ENCODE data around the gene CEACAM8. TPM values are rescaled to one million over a fixed set of nuclear protein-coding genes. Genes with fewer than 3 reads are reported as not detected.

Gene CEACAM8
- total and polyA plus RNA-seq, 7 experiments from 2014 or later: 0.59 TPM; not detected in 6

GRCh38 chr19:42576241-42576640, 18.5 kb downstream of the CEACAM8 start:
- ChIA-PET CTCF (interaction anchor here (0.8 to 1.0 kb wide), 2 partner anchors 10 to 18 kb away, joined by 3 to 4 read pairs; no protein-coding TSS in a partner anchor), POLR2A (no interaction called here)
- no peaks in the 10 kb centered on the region for H3K9me3 ChIP-seq (ENCODE audit: control insufficient read depth in 2 of 3, low read length in 3 of 3)
- no peaks in the 10 kb centered on the region for H3K4me1 Mint-ChIP-seq
- no peaks in the 10 kb centered on the region for H3K36me3 Mint-ChIP-seq
- H3K27ac ChIP-seq (ENCODE audit: low read depth, low read length): no peak overlapping the region
- H3K4me3 Mint-ChIP-seq: no peak overlapping the region
- ATAC-seq (no peak), DNase-seq (no peak)
- no peaks in the 10 kb centered on the region for H3K27me3 ChIP-seq (ENCODE audit: control insufficient read depth in 2 of 2, insufficient read depth in 2 of 2, low read length in 2 of 2)
- intact Hi-C loops (cut with micrococcal nuclease): no loop called here
- H3K4me3 ChIP-seq (ENCODE audit: low read length): no peak overlapping the region
- H3K27ac Mint-ChIP-seq: no peak overlapping the region
- no peaks in the 10 kb centered on the region for H3K4me1 ChIP-seq (ENCODE audit: control insufficient read depth in 2 of 2, insufficient read depth in 2 of 2, low read length in 2 of 2)
- no peaks in the 10 kb centered on the region for H3K36me3 ChIP-seq (ENCODE audit: control insufficient read depth in 2 of 3, insufficient read depth in 3 of 3, low read length in 3 of 3)
- H3K9me3 Mint-ChIP-seq: no peaks in the 10 kb centered on the region
- H3K27me3 Mint-ChIP-seq: peaks cover 24 to 36% (median 27%) of the 10 kb centered on the region in 5 donors

- ATAC-seq (no peak), DNase-seq (no peak)
- CTCF ChIA-PET: no interaction called here
- Mint-ChIP-seq H3K27me3 (peaks cover 19 to 38% (median 24%) of the 10 kb centered on the region in 5 donors), H3K9me3 (no peaks in the 10 kb centered on the region), H3K4me1 (no peaks in the 10 kb centered on the region), H3K4me3 (no peak overlapping the region), H3K36me3 (no peaks in the 10 kb centered on the region), H3K27ac (no peak overlapping the region)
- no peak overlapping the region for H3K4me3 ChIP-seq (ENCODE audit: low read length)
- H3K27me3 ChIP-seq (ENCODE audit: control insufficient read depth in 2 of 2, insufficient read depth in 2 of 2, low read length in 2 of 2): no peaks in the 10 kb centered on the region
- no peaks in the 10 kb centered on the region for H3K9me3 ChIP-seq (ENCODE audit: control insufficient read depth in 2 of 3, low read length in 3 of 3)
- H3K27ac ChIP-seq (ENCODE audit: low read depth, low read length): no peak overlapping the region
- H3K36me3 ChIP-seq (ENCODE audit: control insufficient read depth in 2 of 3, insufficient read depth in 3 of 3, low read length in 3 of 3): no peaks in the 10 kb centered on the region
- no peaks in the 10 kb centered on the region for H3K4me1 ChIP-seq (ENCODE audit: control insufficient read depth in 2 of 2, insufficient read depth in 2 of 2, low read length in 2 of 2)
- intact Hi-C loops (cut with micrococcal nuclease): no loop called here
- POLR2A ChIA-PET: no interaction called here
These were observed 21.1 kb downstream of the CEACAM8 start for GRCh38 chr19:42573642-42574041.

GRCh38 chr19:42571116-42571515, 23.6 kb downstream of the CEACAM8 start:
- no peak overlapping the region for H3K4me3 ChIP-seq (ENCODE audit: low read length)
- H3K36me3 ChIP-seq (ENCODE audit: control insufficient read depth in 2 of 3, insufficient read depth in 3 of 3, low read length in 3 of 3): no peaks in the 10 kb centered on the region
- no peak for DNase-seq
- no peak overlapping the region for H3K27ac ChIP-seq (ENCODE audit: low read depth, low read length)
- Mint-ChIP-seq H3K27ac (no peak overlapping the region), H3K36me3 (no peaks in the 10 kb centered on the region), H3K27me3 (peaks cover 8 to 41% (median 14%) of the 10 kb centered on the region in 5 donors), H3K4me1 (peaks cover 0 to 6% (median 0%) of the 10 kb centered on the region in 7 donors), H3K4me3 (no peak overlapping the region), H3K9me3 (no peaks in the 10 kb centered on the region)
- no peaks in the 10 kb centered on the region for H3K27me3 ChIP-seq (ENCODE audit: control insufficient read depth in 2 of 2, insufficient read depth in 2 of 2, low read length in 2 of 2)
- POLR2A ChIA-PET: interaction anchor here (1.1 kb wide), 1 partner anchor 13 kb away, joined by 4 read pairs; no protein-coding TSS in a partner anchor
- H3K4me1 ChIP-seq (ENCODE audit: control insufficient read depth in 2 of 2, insufficient read depth in 2 of 2, low read length in 2 of 2): no peaks in the 10 kb centered on the region
- intact Hi-C loops (cut with micrococcal nuclease): no loop called here
- CTCF ChIA-PET: no interaction called here
- H3K9me3 ChIP-seq (ENCODE audit: control insufficient read depth in 2 of 3, low read length in 3 of 3): no peaks in the 10 kb centered on the region
- ATAC-seq: no peak

GRCh38 chr19:42569193-42569592, 25.5 kb downstream of the CEACAM8 start:
- intact Hi-C loops (cut with micrococcal nuclease): no loop called here
- H3K9me3 ChIP-seq (ENCODE audit: control insufficient read depth in 2 of 3, low read length in 3 of 3): no peaks in the 10 kb centered on the region
- H3K4me3 ChIP-seq (ENCODE audit: low read length): no peak overlapping the region
- H3K9me3 Mint-ChIP-seq: no peaks in the 10 kb centered on the region
- no peaks in the 10 kb centered on the region for H3K36me3 ChIP-seq (ENCODE audit: control insufficient read depth in 2 of 3, insufficient read depth in 3 of 3, low read length in 3 of 3)
- no peaks in the 10 kb centered on the region for H3K4me1 ChIP-seq (ENCODE audit: control insufficient read depth in 2 of 2, insufficient read depth in 2 of 2, low read length in 2 of 2)
- DNase-seq: no peak
- H3K27ac ChIP-seq (ENCODE audit: low read depth, low read length): no peak overlapping the region
- no peak overlapping the region for H3K4me3 Mint-ChIP-seq
- no peaks in the 10 kb centered on the region for H3K27me3 ChIP-seq (ENCODE audit: control insufficient read depth in 2 of 2, insufficient read depth in 2 of 2, low read length in 2 of 2)
- ChIA-PET CTCF (no interaction called here), POLR2A (no interaction called here)
- H3K36me3 Mint-ChIP-seq: no peaks in the 10 kb centered on the region
- ATAC-seq: no peak
- peaks cover 8 to 35% (median 14%) of the 10 kb centered on the region in 5 donors for H3K27me3 Mint-ChIP-seq
- H3K4me1 Mint-ChIP-seq: peaks cover 0 to 6% (median 0%) of the 10 kb centered on the region in 7 donors
- no peak overlapping the region for H3K27ac Mint-ChIP-seq

GRCh38 chr19:42568006-42568405, 26.7 kb downstream of the CEACAM8 start:
- POLR2A ChIA-PET: no interaction called here
- Histone ChIP-seq H3K36me3 (ENCODE audit: control insufficient read depth in 2 of 3, insufficient read depth in 3 of 3, low read length in 3 of 3) (no peaks in the 10 kb centered on the region), H3K9me3 (ENCODE audit: control insufficient read depth in 2 of 3, low read length in 3 of 3) (no peaks in the 10 kb centered on the region), H3K4me3 (ENCODE audit: low read length) (no peak overlapping the region), H3K4me1 (ENCODE audit: control insufficient read depth in 2 of 2, insufficient read depth in 2 of 2, low read length in 2 of 2) (no peaks in the 10 kb centered on the region), H3K27ac (ENCODE audit: low read depth, low read length) (no peak overlapping the region), H3K27me3 (ENCODE audit: control insufficient read depth in 2 of 2, insufficient read depth in 2 of 2, low read length in 2 of 2) (no peaks in the 10 kb centered on the region)
- Mint-ChIP-seq H3K27ac (peak overlapping the region in 1 of 9 donors; percentile 80), H3K36me3 (no peaks in the 10 kb centered on the region), H3K9me3 (no peaks in the 10 kb centered on the region), H3K4me3 (no peak overlapping the region), H3K27me3 (peaks cover 5 to 29% (median 13%) of the 10 kb centered on the region in 5 donors), H3K4me1 (peaks cover 0 to 9% (median 4%) of the 10 kb centered on the region in 7 donors)
- DNase-seq: no peak
- ATAC-seq: peak; percentile 31
- intact Hi-C loops (cut with micrococcal nuclease): no loop called here
- CTCF ChIA-PET: no interaction called here

- no peaks in the 10 kb centered on the region for H3K9me3 ChIP-seq (ENCODE audit: control insufficient read depth in 2 of 3, low read length in 3 of 3)
- Mint-ChIP-seq H3K36me3 (no peaks in the 10 kb centered on the region), H3K9me3 (no peaks in the 10 kb centered on the region), H3K27me3 (peaks cover under 1 to 29% (median 14%) of the 10 kb centered on the region in 5 donors), H3K27ac (no peak overlapping the region), H3K4me3 (no peak overlapping the region), H3K4me1 (peaks cover 0 to 9% (median 4%) of the 10 kb centered on the region in 7 donors)
- no peaks in the 10 kb centered on the region for H3K36me3 ChIP-seq (ENCODE audit: control insufficient read depth in 2 of 3, insufficient read depth in 3 of 3, low read length in 3 of 3)
- no peak for DNase-seq
- no peaks in the 10 kb centered on the region for H3K4me1 ChIP-seq (ENCODE audit: control insufficient read depth in 2 of 2, insufficient read depth in 2 of 2, low read length in 2 of 2)
- no peaks in the 10 kb centered on the region for H3K27me3 ChIP-seq (ENCODE audit: control insufficient read depth in 2 of 2, insufficient read depth in 2 of 2, low read length in 2 of 2)
- ATAC-seq: no peak
- POLR2A ChIA-PET: no interaction called here
- CTCF ChIA-PET: interaction anchor here (0.7 kb wide), 1 partner anchor 113 kb away, joined by 3 read pairs; no protein-coding TSS in a partner anchor
- no peak overlapping the region for H3K4me3 ChIP-seq (ENCODE audit: low read length)
- no peak overlapping the region for H3K27ac ChIP-seq (ENCODE audit: low read depth, low read length)
- intact Hi-C loops (cut with micrococcal nuclease): loop anchor here (1.0 to 2.0 kb wide), 3 partner anchors 29 to 117 kb away; no protein-coding TSS in a partner anchor
These were observed 27.2 kb downstream of the CEACAM8 start for GRCh38 chr19:42567567-42567966.
